AG09319 (cell line): ENCODE measurements around the gene STAT4.

Experiments used
- DNase-seq: peaks from one replicate; pipeline ENCODE4 v3.0.0-alpha.2; 2010; ENCODE audit warnings: low read depth; ENCODE audit errors: extremely low read depth
- CTCF ChIP-seq: IDR thresholded peaks from 2 replicates; pipeline ENCODE4 v1.5.1; 2011; ENCODE audit warnings: low read depth, mild to moderate bottlenecking, inconsistent platforms, low read length, moderate library complexity

Gene STAT4

GRCh38 chr2:191003405-191004309 is 147.1 kb downstream of the STAT4 start:
- TF ChIP-seq CTCF = no peak
- DNase-seq = no peak

GRCh38 chr2:191001624-191002023 is 149.2 kb downstream of the STAT4 start:
- TF ChIP-seq CTCF = no peak
- DNase-seq = no peak

- DNase-seq = no peak
- TF ChIP-seq CTCF = no peak
Observed at GRCh38 chr2:191001032-191001431, 149.8 kb downstream of the STAT4 start.

- TF ChIP-seq CTCF = no peak
- DNase-seq = no peak
Observed at GRCh38 chr2:190999949-191000665, 150.7 kb downstream of the STAT4 start.

- no peak for DNase-seq
- TF ChIP-seq CTCF = no peak
Observed at GRCh38 chr2:190999058-190999457, 151.7 kb downstream of the STAT4 start.

GRCh38 chr2:190997526-190998113 is 153.2 kb downstream of the STAT4 start:
- no peak for TF ChIP-seq CTCF
- DNase-seq = no peak

- TF ChIP-seq CTCF = no peak
Observed at GRCh38 chr2:190996947-190997346, 153.8 kb downstream of the STAT4 start.

More at GRCh38 chr2:190996947-190997346, 153.8 kb downstream of the STAT4 start:
- no peak for DNase-seq
